K562 (cell line): ENCODE data around the gene LBR. TPM values are rescaled to one million over a fixed set of nuclear protein-coding genes. Genes with fewer than 3 reads are reported as not detected.

Experiments
- ATAC-seq: fragments of 200-7000 bp; cut with Tn5 transposase; 3 replicates; pipeline ENCODE4 v1.9.1; 2020; ENCODE audit warnings: moderate library complexity
- BruUV-seq: library from RNA; stranded (reverse); fragments of 400-500 nt; replicated peaks from 2 replicates; lab custom pipeline; 2021; lab: Mats Ljungman, UMichigan
- CTCF ChIA-PET: fragments of 300-600 bp; formaldehyde crosslinking; extraction: SDS; loops from one replicate; lab custom pipeline; 2021; ENCODE audit warnings: low intra/inter-chr PET ratio; lab: Yijun Ruan, JAX
- POLR2A ChIA-PET: fragments of 300-600, 350-650 bp; sonication (Branson Sonifier 250); formaldehyde crosslinking; extraction: SDS; loops from one replicate; lab custom pipeline; 2021; ENCODE audit warnings: antibody characterized with exemption, inconsistent platforms; lab: Yijun Ruan, JAX
- DNase-seq, 4 experiments: peaks; one replicate each; pipeline versions ENCODE4 v3.0.0 to v3.0.0-alpha.2; 2011 to 2018; ENCODE audit warnings: low spot score in 3 of 4, mixed read lengths in 3 of 4; ENCODE audit errors: extremely low read depth in 1 of 4
- FAIRE-seq: peaks from 2 replicates; lab custom pipeline; 2011; peaks lifted over from hg19 to GRCh38; lab: Jason Lieb, UNC
- H2AFZ ChIP-seq: 2 replicates; pipeline ENCODE4 v1.6.0; 2011; ENCODE audit warnings: low read depth, low read length, control low read depth, inconsistent platforms
- H3K27ac ChIP-seq: fragments of 200-600 bp; 3 replicates; pipeline ENCODE4 v1.8.0; 2011; ENCODE audit warnings: low read depth, mild to moderate bottlenecking, control low read depth, inconsistent platforms, low read length, moderate library complexity, mixed read lengths; ENCODE audit errors: extremely low read depth
- H3K27me3 ChIP-seq, 2 experiments: fragments of 300-600 bp in 1 of 2; 2 replicates in 1 of 2; 3 replicates in 1 of 2; pipeline versions ENCODE4 v1.6.0 to v1.8.0; 2011; ENCODE audit warnings: inconsistent platforms in 2 of 2, low read length in 2 of 2, mild to moderate bottlenecking in 1 of 2, mixed read lengths in 1 of 2, moderate library complexity in 1 of 2; ENCODE audit not compliant: control insufficient read depth in 2 of 2, insufficient read depth in 2 of 2
- H3K36me3 ChIP-seq: fragments of 300-600 bp; 3 replicates; pipeline ENCODE4 v1.8.0; 2011; ENCODE audit warnings: mild to moderate bottlenecking, low read length, inconsistent platforms; ENCODE audit not compliant: control insufficient read depth, insufficient read depth
- H3K4me1 ChIP-seq, 2 experiments: fragments of 200-600 bp in 1 of 2; replicated peaks in 1 of 2; 2 replicates in 1 of 2; 3 replicates in 1 of 2; pipeline versions ENCODE4 v1.5.1 to v1.8.0; 2011; ENCODE audit warnings: inconsistent platforms in 2 of 2, low read length in 2 of 2, mild to moderate bottlenecking in 1 of 2, mixed read lengths in 1 of 2, moderate library complexity in 1 of 2; ENCODE audit not compliant: control insufficient read depth in 2 of 2, insufficient read depth in 2 of 2
- H3K4me2 ChIP-seq: 2 replicates; pipeline ENCODE4 v1.6.1; 2011; ENCODE audit warnings: low read length, control low read depth, inconsistent platforms, mixed read lengths; ENCODE audit not compliant: insufficient read depth
- H3K4me3 ChIP-seq: fragments of 200-600 bp; sonication (generic), shearing (Covaris generic); 2 replicates; pipeline ENCODE4 v1.5.1; 2016; ENCODE audit warnings: control low read depth, inconsistent platforms
- H3K79me2 ChIP-seq: fragments of 200-600 bp; 3 replicates; pipeline ENCODE4 v1.8.0; 2011; ENCODE audit warnings: low read length, inconsistent platforms; ENCODE audit not compliant: control insufficient read depth, insufficient read depth
- H3K9ac ChIP-seq, 2 experiments: 2 replicates each; pipeline versions ENCODE4 v1.6.0 to v1.6.1; 2011; ENCODE audit warnings: low read depth in 2 of 2, low read length in 2 of 2, control low read depth in 1 of 2, inconsistent platforms in 1 of 2, mild to moderate bottlenecking in 1 of 2, mixed read lengths in 1 of 2; ENCODE audit not compliant: insufficient read depth in 1 of 2
- H3K9me1 ChIP-seq: one replicate; pipeline ENCODE4 v1.6.0; 2011; ENCODE audit warnings: inconsistent platforms, mild to moderate bottlenecking, low read length, moderate library complexity; ENCODE audit not compliant: control insufficient read depth, insufficient read depth
- H3K9me3 ChIP-seq: replicated peaks from 2 replicates; pipeline ENCODE4 v1.5.1; 2011; ENCODE audit warnings: low read depth, low read length, inconsistent platforms; ENCODE audit not compliant: control insufficient read depth, insufficient read depth
- H4K20me1 ChIP-seq: replicated peaks from 2 replicates; pipeline ENCODE4 v1.6.1; 2011; ENCODE audit warnings: low read length, inconsistent platforms, mixed read lengths; ENCODE audit not compliant: control insufficient read depth, insufficient read depth
- BRCA1 ChIP-seq, 2 experiments: fragments of 450-650 bp in 1 of 2; sonication (generic) in 1 of 2; formaldehyde crosslinking in 1 of 2; IDR thresholded peaks; 2 replicates each; pipeline versions ENCODE4 v1.5.0 to v1.6.1; 2017 to 2020; ENCODE audit warnings: mild to moderate bottlenecking in 1 of 2, missing genetic modification reagents in 1 of 2
- C11orf30 ChIP-seq: fragments of 450-650 bp; IDR thresholded peaks from 2 replicates; pipeline ENCODE4 v1.6.1; 2016; ENCODE audit warnings: low read depth, mild to moderate bottlenecking
- CTCF ChIP-seq, 3 experiments: IDR thresholded peaks in 2 of 3; conservative IDR thresholded peaks in 1 of 3; 2 replicates each; pipeline ENCODE4 v1.5.1; 2011 to 2012; ENCODE audit warnings: low read length in 3 of 3, mild to moderate bottlenecking in 3 of 3, control low read depth in 2 of 3, improper control_type of control experiment in 1 of 3, inconsistent platforms in 1 of 3, low read depth in 1 of 3, mixed read lengths in 1 of 3, moderate library complexity in 1 of 3; ENCODE audit not compliant: insufficient read depth in 2 of 3
- FOSL1 ChIP-seq: fragments of 200-800 bp; sonication (Bioruptor generic); conservative IDR thresholded peaks from 2 replicates; pipeline ENCODE4 v1.6.1; 2016; ENCODE audit warnings: missing genetic modification characterization, missing compliant biosample characterization
- GABPA ChIP-seq: fragments of 200-800 bp; sonication (Bioruptor generic); conservative IDR thresholded peaks from 2 replicates; pipeline ENCODE4 v1.6.1; 2016; ENCODE audit warnings: low read depth, missing genetic modification characterization, missing compliant biosample characterization
- KLF16 ChIP-seq: IDR thresholded peaks from 2 replicates; pipeline ENCODE4 v1.6.1; 2016; ENCODE audit warnings: antibody characterized with exemption
- MCM5 ChIP-seq: fragments of 450-650 bp; IDR thresholded peaks from 2 replicates; pipeline ENCODE4 v1.6.1; 2016; ENCODE audit warnings: low read depth
- NCOA6 ChIP-seq: fragments of 450-650 bp; IDR thresholded peaks from 2 replicates; pipeline ENCODE4 v1.6.1; 2017; ENCODE audit warnings: mild to moderate bottlenecking
- RHOXF2B ChIP-seq: fragments of 250-450 bp; sonication (Bioruptor Pico); conservative IDR thresholded peaks from 2 replicates; pipeline ENCODE4 v1.5.1; 2021
- ZNF184 ChIP-seq: sonication (generic); formaldehyde crosslinking; IDR thresholded peaks from 2 replicates; pipeline ENCODE4 v1.5.0; 2020; ENCODE audit warnings: missing genetic modification reagents
- ZNF316 ChIP-seq: fragments of 450-650 bp; IDR thresholded peaks from 2 replicates; pipeline ENCODE4 v1.6.1; 2016
- ZNF780A ChIP-seq: fragments of 250-450 bp; sonication (Bioruptor Pico); IDR thresholded peaks from 2 replicates; pipeline ENCODE4 v1.5.0; 2021; ENCODE audit warnings: mild to moderate bottlenecking
- WGBS: fragments of 100-300 bp; shearing (Covaris generic); methylation state at CpG from one replicate; pipeline ENCODE4 v1.1.6; 2016; ENCODE audit warnings: low coverage, mixed read lengths; ENCODE audit not compliant: insufficient coverage; ENCODE audit errors: missing lambda C conversion rate; 5-methylcytosine and 5-hydroxymethylcytosine counted together
- in situ Hi-C: fragments of 300-500 bp; cut with MboI; formaldehyde crosslinking; loops from 4 replicates; pipeline ENCODE4 v1.15.0; 2018; ENCODE audit warnings: inconsistent platforms, mixed read lengths
- intact Hi-C: fragments of 100-400 bp; cut with micrococcal nuclease; formaldehyde crosslinking; loops from 2 replicates; pipeline ENCODE4 v1.14.2; 2022
- polyA plus RNA-seq, 8 experiments: library from polyadenylated mRNA; depleted of rRNA in 4 of 8; stranded (reverse) in 5 of 8; unstranded in 3 of 8; fragments of >200 nt; fragmentation: Nextera tagmentation in 2 of 8; fragmentation: Illumina TruSeq in 1 of 8; extraction: Ambion mirVana in 2 of 8; extraction: Trizol in 1 of 8; gene quantifications; 2 replicates each; pipeline versions ENCODE4 v1.2.1 to v1.2.3, GENCODE V29; 2011 to 2014; ENCODE audit warnings: inconsistent platforms in 1 of 8, missing spikeins in 1 of 8
- total RNA-seq, 7 experiments: library from RNA; depleted of rRNA in 6 of 7; stranded (reverse); fragments of >200 nt in 6 of 7; fragmentation: Illumina TruSeq in 2 of 7; extraction: Trizol in 2 of 7; gene quantifications; 2 replicates each; pipeline versions ENCODE4 v1.2.1 to v1.2.3, GENCODE V29; 2011 to 2021; ENCODE audit warnings: low replicate concordance in 1 of 7

The LBR gene
- total and polyA plus RNA-seq, 9 of the 15 experiments (the other 6 are each of a cell fraction or from before 2014, with no cell fraction given): 102 to 229 (median 197) TPM

- no peak for DNase-seq
- in situ Hi-C loops (no loop called here), intact Hi-C loops (no loop called here)
- no peak overlapping the region for H3K4me2 ChIP-seq
- H3K4me3 ChIP-seq: no peak overlapping the region
- no peaks in the 10 kb centered on the region for H3K4me1 ChIP-seq
- H3K9me1 ChIP-seq: no peaks in the 10 kb centered on the region
- no peaks in the 10 kb centered on the region for H3K27me3 ChIP-seq
- peak; percentile 53 for TF ChIP-seq ZNF316
- 0 out of 2 replicates have a peak, but pooled peaks have one; percentile 14 for TF ChIP-seq C11orf30
- TF ChIP-seq CTCF (IDR thresholded peaks at IDR 0.05 in 2 of 3, conservative IDR thresholded peaks at IDR 0.05 in 1 of 3; ENCODE audit: insufficient read depth in 2 of 3, low read depth in 1 of 3, low read length in 3 of 3): peak in 1 of 3 experiments; percentile 10; a peak in 1 of 6 replicates
- no peak for TF ChIP-seq MCM5
- TF ChIP-seq GABPA (tag): no peak
- TF ChIP-seq KLF16: no peak
- no peak for TF ChIP-seq ZNF184 (CRISPR knock-in tag)
- no peak for TF ChIP-seq FOSL1
- TF ChIP-seq NCOA6: no peak
- no peak for TF ChIP-seq BRCA1 (IDR thresholded peaks at IDR 0.05)
- no peak for TF ChIP-seq BRCA1 (CRISPR knock-in tag; IDR thresholded peaks at IDR 0.05)
- TF ChIP-seq ZNF780A (CRISPR knock-in tag): no peak
- TF ChIP-seq RHOXF2B (CRISPR knock-in tag): no peak
- H3K36me3 ChIP-seq: peaks cover 98% of the 10 kb centered on the region
- no peak overlapping the region for H2AFZ ChIP-seq
- 88% methylated on average over 5 of the region's 5 CpGs for WGBS
- ATAC-seq: peak; percentile 18; the same call in 1 of the 3 replicates
- H3K79me2 ChIP-seq: peaks cover 72% of the 10 kb centered on the region
- no peaks in the 10 kb centered on the region; the same call in 1 of the 2 replicates for H4K20me1 ChIP-seq
- H3K9me3 ChIP-seq: no peaks in the 10 kb centered on the region
- no peak overlapping the region for H3K27ac ChIP-seq
- no TSS peak for BruUV-seq
- no peak for FAIRE-seq
- H3K9ac ChIP-seq: no peak overlapping the region
- POLR2A ChIA-PET: interaction anchor here (0.6 to 2.8 kb wide), 6 partner anchors 8 to 28 kb away, joined by 3 to 14 read pairs (median 8); no protein-coding TSS in a partner anchor
- CTCF ChIA-PET: no interaction called here
Observed at GRCh38 chr1:225413708-225414375, 14.0 kb downstream of the LBR start.
